DMS114 treated with DMSO at 0.1 percent for 48 hours (cell line): ENCODE data around the gene LIME1.

Source experiments
- DNase-seq: peaks from one replicate; lab custom pipeline; 2025; ENCODE audit not compliant: unreplicated experiment; lab: John Stamatoyannopoulos, UW

The LIME1 gene

GRCh38 chr20:63737945-63738686 is 1.7 kb downstream of the LIME1 start:
- DNase-seq: no peak

- DNase-seq: no peak
These were observed 2.2 kb downstream of the LIME1 start for GRCh38 chr20:63738687-63739129.

DNA sequence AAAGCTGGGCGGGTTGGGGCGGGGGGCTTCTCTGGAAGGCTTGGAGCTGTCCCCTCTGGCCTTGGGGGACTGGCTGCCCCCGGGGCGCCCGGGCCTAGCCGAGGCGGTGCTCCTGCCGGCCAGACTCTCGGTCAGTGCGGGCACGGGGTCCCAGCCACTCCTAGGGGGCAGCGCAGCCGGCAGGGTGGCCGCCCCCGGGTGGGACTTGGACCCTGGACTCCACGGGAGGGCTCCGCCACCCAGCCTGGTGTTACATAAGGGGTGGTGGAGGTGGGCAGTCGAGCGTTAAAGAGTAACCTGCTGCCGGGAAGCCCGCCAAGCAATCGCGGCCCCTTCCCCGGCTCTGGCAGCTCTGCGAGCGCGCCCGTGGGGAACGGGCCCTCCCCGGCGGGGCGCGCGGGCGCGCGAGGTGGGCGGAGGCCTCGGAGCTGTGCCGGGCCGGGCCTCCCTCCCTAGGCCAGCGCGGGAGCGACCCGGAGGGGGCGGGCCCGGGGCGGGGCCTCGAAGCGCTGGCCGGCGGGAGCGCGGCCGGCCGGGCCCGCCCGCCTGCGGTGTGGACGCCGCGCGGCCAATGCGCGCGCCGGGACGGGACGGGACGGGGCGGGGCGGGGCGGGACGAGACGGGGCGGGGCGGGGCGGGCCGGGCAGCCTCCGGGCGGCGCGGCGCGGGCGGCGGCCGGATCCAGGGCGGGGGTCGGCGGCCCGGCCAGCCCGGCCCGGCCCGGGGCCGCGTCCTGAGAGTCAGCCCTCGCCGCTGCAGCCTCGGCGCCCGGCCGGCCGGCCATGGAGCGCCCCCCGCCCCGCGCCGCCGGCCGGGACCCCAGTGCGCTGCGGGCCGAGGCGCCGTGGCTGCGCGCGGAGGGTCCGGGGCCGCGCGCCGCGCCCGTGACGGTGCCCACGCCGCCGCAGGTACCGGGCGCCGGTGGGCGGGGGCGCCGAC is 2.9 kb downstream of the LIME1 start, which contains the start of gene SLC2A4RG:
Gene SLC2A4RG, plus strand, starts transcription at position 647 of the 940 bp plus-strand sequence. Its CDS starts 137 bp downstream, at position 784.
- DNase-seq: no peak

GRCh38 chr20:63740070-63740626 is 3.7 kb downstream of the LIME1 start:
- no peak for DNase-seq

- DNase-seq: peak; percentile 13
These were observed 4.3 kb downstream of the LIME1 start for GRCh38 chr20:63740627-63741353.

DNA sequence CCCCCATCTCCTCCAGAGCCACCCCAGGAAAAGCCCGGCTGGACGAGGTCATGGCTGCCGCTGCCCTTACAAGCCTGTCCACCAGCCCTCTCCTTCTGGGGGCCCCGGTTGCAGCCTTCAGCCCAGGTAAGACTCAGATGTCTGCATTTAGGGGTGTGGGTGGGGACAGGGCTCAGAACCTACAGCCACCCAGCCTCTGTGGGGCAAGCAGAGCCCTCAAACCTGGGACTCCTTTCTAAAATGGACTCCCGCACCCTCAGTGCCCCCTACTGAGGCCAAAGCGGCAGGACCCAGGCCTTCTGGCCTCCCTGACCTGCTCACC is 4.9 kb downstream of the LIME1 start:
- DNase-seq: no peak

- no peak for DNase-seq
These were observed 5.4 kb downstream of the LIME1 start for GRCh38 chr20:63741676-63742380.

DNA sequence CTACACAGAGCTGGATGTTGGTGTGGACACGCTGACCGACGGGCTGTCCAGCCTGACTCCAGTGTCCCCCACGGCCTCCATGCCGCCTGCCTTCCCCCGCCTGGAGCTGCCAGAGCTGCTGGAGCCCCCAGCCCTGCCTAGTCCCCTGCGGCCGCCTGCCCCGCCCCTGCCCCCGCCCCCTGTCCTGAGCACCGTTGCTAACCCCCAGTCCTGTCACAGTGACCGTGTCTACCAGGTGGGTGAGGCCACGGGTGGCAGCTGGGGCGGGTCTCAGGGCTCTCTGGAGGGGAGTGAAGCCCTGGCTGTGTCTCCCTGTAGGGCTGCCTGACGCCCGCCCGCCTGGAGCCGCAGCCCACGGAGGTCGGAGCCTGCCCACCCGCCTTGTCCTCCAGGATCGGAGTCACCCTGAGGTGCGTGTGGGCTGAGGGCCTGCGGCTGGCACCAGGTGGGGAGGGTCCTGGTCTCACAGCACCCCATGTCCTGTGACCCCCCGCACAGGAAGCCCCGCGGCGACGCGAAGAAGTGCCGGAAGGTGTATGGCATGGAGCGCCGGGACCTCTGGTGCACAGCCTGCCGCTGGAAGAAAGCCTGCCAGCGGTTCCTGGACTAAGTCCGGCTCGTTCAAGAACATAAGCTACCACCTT is 6.0 kb downstream of the LIME1 start:
- no peak for DNase-seq

DNA sequence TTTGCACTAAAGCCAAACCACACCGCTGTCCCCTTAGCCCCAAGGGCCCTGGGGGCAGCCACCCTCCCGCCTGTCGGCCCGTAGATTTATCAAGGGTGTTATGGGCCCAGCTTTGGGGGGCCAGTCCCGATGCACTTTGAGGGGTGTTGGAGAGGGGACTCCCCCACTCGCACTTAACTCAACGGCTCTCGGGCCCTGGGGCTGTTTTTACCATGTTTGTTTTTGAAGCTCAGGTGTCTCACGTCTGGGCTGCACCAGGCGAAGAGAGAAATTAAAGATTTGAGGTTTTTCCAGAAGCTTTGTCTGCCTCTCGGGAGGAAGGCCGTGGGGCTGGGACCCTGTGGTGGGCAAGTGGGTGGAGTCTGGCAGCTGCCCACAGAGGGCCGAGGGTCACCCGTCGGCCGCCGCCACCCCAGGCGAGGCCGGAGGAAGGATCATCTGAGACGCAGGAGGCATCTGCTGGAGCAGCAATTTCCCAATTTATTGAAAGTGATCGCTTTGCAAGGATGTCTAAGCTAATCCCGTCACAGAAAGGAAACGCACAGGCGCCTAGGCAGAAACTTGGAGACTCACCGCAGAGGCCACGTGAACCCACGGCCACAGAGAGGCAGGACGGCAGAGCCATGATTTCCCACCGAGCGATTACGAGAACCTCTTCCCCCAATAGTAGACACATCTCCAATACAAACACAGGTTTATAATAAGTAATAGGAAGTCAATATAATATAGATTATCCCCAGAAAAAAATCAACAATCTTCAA is 6.9 kb downstream of the LIME1 start:
- no peak for DNase-seq

DNA sequence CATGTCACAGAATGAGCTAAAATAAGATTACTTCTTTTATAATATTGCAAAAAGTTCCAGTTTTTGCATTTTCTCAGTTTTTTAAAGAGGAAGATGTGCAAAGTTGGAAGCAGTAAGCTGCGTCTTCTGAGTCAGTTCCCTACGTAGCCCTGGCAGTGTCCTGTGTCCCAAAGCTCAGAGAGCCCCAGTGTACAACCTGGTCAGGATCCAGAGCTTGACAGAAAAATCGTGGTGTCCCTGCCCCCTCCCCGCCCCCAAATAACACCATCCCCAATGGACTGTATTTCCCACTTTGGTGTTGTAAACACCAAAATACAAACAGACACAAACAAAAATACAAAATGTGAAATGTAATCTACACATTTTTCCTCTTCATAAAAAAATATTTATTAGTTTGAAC is 7.7 kb downstream of the LIME1 start:
- DNase-seq: no peak

DNA sequence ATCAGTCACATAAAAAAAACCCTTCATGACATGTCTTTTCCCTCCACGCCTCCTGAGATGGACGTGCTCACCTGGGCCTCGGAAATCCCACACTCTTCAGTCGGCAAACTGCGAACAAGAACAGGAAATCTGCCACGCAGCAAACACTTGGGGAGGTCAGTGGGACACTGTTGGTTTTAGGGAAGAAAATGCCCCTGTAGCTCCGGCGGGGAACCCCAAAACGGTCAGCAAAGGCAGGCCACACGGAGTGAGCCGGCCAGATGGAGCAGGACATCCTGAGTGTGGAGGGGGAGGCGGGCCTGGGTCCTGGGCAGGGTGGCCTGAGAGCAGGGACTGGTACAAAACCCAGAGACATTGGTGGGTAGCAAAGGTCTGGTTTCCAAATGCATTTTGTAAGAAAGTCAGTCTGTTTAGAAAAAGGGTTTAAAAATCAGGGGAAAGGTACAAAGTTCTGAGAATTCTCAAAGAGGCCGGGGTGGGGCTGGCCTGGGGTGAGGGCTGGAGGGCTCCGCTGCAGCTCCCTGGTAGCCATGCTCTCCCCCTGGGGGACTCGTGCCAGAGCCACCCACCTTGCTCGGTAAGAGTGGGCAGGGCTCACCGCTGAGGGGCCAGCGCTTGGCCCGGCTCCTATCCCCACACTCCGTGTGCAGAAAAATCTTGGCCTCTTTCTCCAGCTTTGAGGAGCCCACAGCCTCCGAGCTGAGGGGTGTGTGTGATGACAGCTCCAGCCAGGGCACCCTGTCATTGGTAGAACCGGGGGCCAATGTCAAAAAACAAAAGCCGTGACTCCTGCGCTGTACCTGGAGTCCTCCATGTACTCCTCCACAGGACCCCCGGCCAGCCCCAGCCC is 8.3 kb downstream of the LIME1 start:
- no peak for DNase-seq

GRCh38 chr20:63745424-63745805 is 9.0 kb downstream of the LIME1 start:
- DNase-seq: no peak

- DNase-seq: no peak
These were observed 9.7 kb downstream of the LIME1 start for GRCh38 chr20:63745961-63746731.

- no peak for DNase-seq
These were observed 10.4 kb downstream of the LIME1 start for GRCh38 chr20:63746751-63747315.

- DNase-seq: no peak
These were observed 11.2 kb downstream of the LIME1 start for GRCh38 chr20:63747622-63748069.

GRCh38 chr20:63748070-63748933 is 11.8 kb downstream of the LIME1 start:
- no peak for DNase-seq
